BLaER1 treated with 17β-estradiol and CSF1 and Interleukin-3, amounts not matched to agents 10 nM and 100 nM (cell line): Measurements from ENCODE around the gene INKA1.

Experiments
- H3K27ac ChIP-seq, 11 experiments: shearing (Covaris generic); formaldehyde crosslinking; 2 replicates each; pipeline ENCODE4 v1.8.1; 2022
- H3K27me3 ChIP-seq, 11 experiments: shearing (Covaris generic); formaldehyde crosslinking; 2 replicates each; pipeline ENCODE4 v1.8.1; 2022
- H3K36me3 ChIP-seq, 11 experiments: shearing (Covaris generic); formaldehyde crosslinking; 2 replicates each; pipeline ENCODE4 v1.8.1; 2022
- H3K4me1 ChIP-seq, 10 experiments: shearing (Covaris generic); formaldehyde crosslinking; 2 replicates each; pipeline ENCODE4 v1.8.1; 2022
- H3K4me2 ChIP-seq, 11 experiments: shearing (Covaris generic); formaldehyde crosslinking; 2 replicates each; pipeline ENCODE4 v1.8.1; 2022
- H3K4me3 ChIP-seq, 10 experiments: shearing (Covaris generic); formaldehyde crosslinking; 2 replicates each; pipeline ENCODE4 v1.8.1; 2022
- H3K9ac ChIP-seq, 11 experiments: shearing (Covaris generic); formaldehyde crosslinking; 2 replicates each; pipeline ENCODE4 v1.8.1; 2022
- H3K9me3 ChIP-seq, 11 experiments: shearing (Covaris generic); formaldehyde crosslinking; replicated peaks in 1 of 11; 2 replicates each; pipeline ENCODE4 v1.8.1; 2022
- H4K20me1 ChIP-seq, 11 experiments: shearing (Covaris generic); formaldehyde crosslinking; 2 replicates each; pipeline ENCODE4 v1.8.1; 2022
- Cebpa-rat ChIP-seq, 11 experiments: shearing (Covaris generic); IDR thresholded peaks; 2 replicates each; pipeline ENCODE4 v1.8.1; 2022

INKA1 gene

GRCh38 chr3:49803465-49804140 lies 542 bp downstream of the INKA1 start:
- no peaks in the 10 kb centered on the region for H4K20me1 ChIP-seq
- TF ChIP-seq Cebpa-rat (IDR thresholded peaks at IDR 0.05) = no peak
- peak overlapping the region; percentile 78 to 95 (median 88) for H3K4me3 ChIP-seq
- peaks cover 51 to 69% (median 60%) of the 10 kb centered on the region in 10 experiments for H3K4me1 ChIP-seq
- H3K9me3 ChIP-seq = no peaks in the 10 kb centered on the region
- H3K27ac ChIP-seq = peak overlapping the region; percentile 87 to 100 (median 100); a peak in 21 of 22 replicates
- H3K36me3 ChIP-seq = peaks cover 0 to 13% (median 9%) of the 10 kb centered on the region in 11 experiments; a peak in 10 of 22 replicates
- peaks cover 6 to 16% (median 11%) of the 10 kb centered on the region in 11 experiments; a peak in 16 of 22 replicates for H3K27me3 ChIP-seq
- H3K4me2 ChIP-seq = peak overlapping the region; percentile 98 to 100 (median 100)
- peak overlapping the region; percentile 82 to 99 (median 97) for H3K9ac ChIP-seq

GRCh38 chr3:49804141-49805041 lies 1.3 kb downstream of the INKA1 start:
- H3K27ac ChIP-seq = peak overlapping the region; percentile 87 to 100 (median 100); a peak in 21 of 22 replicates
- H3K27me3 ChIP-seq = peaks cover 6 to 16% (median 11%) of the 10 kb centered on the region in 11 experiments; a peak in 16 of 22 replicates
- peak overlapping the region; percentile 82 to 99 (median 97) for H3K9ac ChIP-seq
- H3K4me2 ChIP-seq = peak overlapping the region; percentile 98 to 100 (median 100)
- peaks cover 56 to 72% (median 61%) of the 10 kb centered on the region in 10 experiments for H3K4me1 ChIP-seq
- H3K4me3 ChIP-seq = peak overlapping the region; percentile 78 to 95 (median 88)
- no peak for TF ChIP-seq Cebpa-rat (IDR thresholded peaks at IDR 0.05)
- peaks cover 5 to 21% (median 12%) of the 10 kb centered on the region in 11 experiments; a peak in 16 of 22 replicates for H3K36me3 ChIP-seq
- H3K9me3 ChIP-seq = no peaks in the 10 kb centered on the region
- no peaks in the 10 kb centered on the region for H4K20me1 ChIP-seq

GRCh38 chr3:49805367-49805782 lies 2.3 kb downstream of the INKA1 start:
- H3K36me3 ChIP-seq = peaks cover 14 to 31% (median 20%) of the 10 kb centered on the region in 11 experiments; a peak in 21 of 22 replicates
- peaks cover 63 to 74% (median 69%) of the 10 kb centered on the region in 10 experiments for H3K4me1 ChIP-seq
- peak overlapping the region; percentile 78 to 95 (median 88) for H3K4me3 ChIP-seq
- H3K27me3 ChIP-seq = peaks cover 6 to 16% (median 11%) of the 10 kb centered on the region in 11 experiments; a peak in 16 of 22 replicates
- no peaks in the 10 kb centered on the region for H3K9me3 ChIP-seq
- H3K27ac ChIP-seq = peak overlapping the region; percentile 87 to 100 (median 100)
- peak overlapping the region; percentile 82 to 99 (median 97) for H3K9ac ChIP-seq
- H4K20me1 ChIP-seq = no peaks in the 10 kb centered on the region
- peak in 9 of 11 experiments; percentile 53 to 97 (median 93); a peak in 17 of 22 replicates for TF ChIP-seq Cebpa-rat (IDR thresholded peaks at IDR 0.05)
- H3K4me2 ChIP-seq = peak overlapping the region; percentile 98 to 100 (median 100)

GRCh38 chr3:49805897-49806701 lies 3.0 kb downstream of the INKA1 start:
- peak overlapping the region; percentile 82 to 99 (median 97) for H3K9ac ChIP-seq
- H3K4me1 ChIP-seq = peaks cover 70 to 81% (median 76%) of the 10 kb centered on the region in 10 experiments
- H3K4me3 ChIP-seq = peak overlapping the region; percentile 52 to 95 (median 88)
- peaks cover 14 to 38% (median 27%) of the 10 kb centered on the region in 11 experiments for H3K36me3 ChIP-seq
- no peak for TF ChIP-seq Cebpa-rat (IDR thresholded peaks at IDR 0.05)
- H4K20me1 ChIP-seq = no peaks in the 10 kb centered on the region
- no peaks in the 10 kb centered on the region for H3K9me3 ChIP-seq
- peak overlapping the region; percentile 87 to 100 (median 100) for H3K27ac ChIP-seq
- peak overlapping the region; percentile 98 to 100 (median 100) for H3K4me2 ChIP-seq
- peaks cover 6 to 14% (median 9%) of the 10 kb centered on the region in 11 experiments; a peak in 16 of 22 replicates for H3K27me3 ChIP-seq

GRCh38 chr3:49806850-49807249 lies 3.8 kb downstream of the INKA1 start:
- Histone ChIP-seq H3K9me3 (no peaks in the 10 kb centered on the region), H3K9ac (peak overlapping the region; percentile 62 to 99 (median 97); a peak in 21 of 22 replicates), H3K36me3 (peaks cover 14 to 46% (median 35%) of the 10 kb centered on the region in 11 experiments), H3K27ac (peak overlapping the region; percentile 70 to 100 (median 100); a peak in 20 of 22 replicates), H3K4me2 (peak overlapping the region; percentile 98 to 100 (median 100)), H3K4me3 (peak overlapping the region in 9 of 10 experiments; percentile 9 to 95 (median 88); a peak in 18 of 20 replicates), H3K4me1 (peaks cover 74 to 83% (median 78%) of the 10 kb centered on the region in 10 experiments), H3K27me3 (peaks cover 1 to 6% (median 2%) of the 10 kb centered on the region in 11 experiments; a peak in 16 of 22 replicates), H4K20me1 (no peaks in the 10 kb centered on the region)
- no peak for TF ChIP-seq Cebpa-rat (IDR thresholded peaks at IDR 0.05)

- no peaks in the 10 kb centered on the region for H3K27me3 ChIP-seq
- H3K36me3 ChIP-seq = peaks cover 14 to 53% (median 37%) of the 10 kb centered on the region in 11 experiments
- H3K4me2 ChIP-seq = peak overlapping the region; percentile 98 to 100 (median 100)
- H4K20me1 ChIP-seq = no peaks in the 10 kb centered on the region
- TF ChIP-seq Cebpa-rat (IDR thresholded peaks at IDR 0.05) = no peak
- peaks cover 80 to 89% (median 83%) of the 10 kb centered on the region in 10 experiments for H3K4me1 ChIP-seq
- no peaks in the 10 kb centered on the region for H3K9me3 ChIP-seq
- peak overlapping the region; percentile 48 to 99 (median 97); a peak in 20 of 22 replicates for H3K9ac ChIP-seq
- H3K4me3 ChIP-seq = peak overlapping the region in 8 of 10 experiments; percentile 47 to 95 (median 88); a peak in 13 of 20 replicates
- peak overlapping the region; percentile 46 to 100 (median 100); a peak in 21 of 22 replicates for H3K27ac ChIP-seq
Measured at GRCh38 chr3:49807431-49808114, 4.5 kb downstream of the INKA1 start.

GRCh38 chr3:49812916-49813496 lies 9.9 kb downstream of the INKA1 start:
- Histone ChIP-seq H3K27ac (peak overlapping the region; percentile 57 to 100 (median 82); a peak in 21 of 22 replicates), H3K4me3 (peak overlapping the region; percentile 57 to 71 (median 60)), H3K27me3 (no peaks in the 10 kb centered on the region), H4K20me1 (no peaks in the 10 kb centered on the region), H3K9me3 (no peaks in the 10 kb centered on the region), H3K4me1 (peaks cover 64 to 96% (median 88%) of the 10 kb centered on the region in 10 experiments), H3K9ac (peak overlapping the region; percentile 64 to 84 (median 78)), H3K36me3 (peaks cover 14 to 44% (median 32%) of the 10 kb centered on the region in 11 experiments; a peak in 21 of 22 replicates), H3K4me2 (peak overlapping the region; percentile 92 to 100 (median 100))
- no peak for TF ChIP-seq Cebpa-rat (IDR thresholded peaks at IDR 0.05)
